Kidney tubule cell (primary cell): Measurements from ENCODE around the gene MSMP.

Experiments
- DNase-seq: peaks from one replicate; pipeline ENCODE4 v3.0.0-alpha.2; 2018; ENCODE audit warnings: low spot score

The MSMP gene, protein sequence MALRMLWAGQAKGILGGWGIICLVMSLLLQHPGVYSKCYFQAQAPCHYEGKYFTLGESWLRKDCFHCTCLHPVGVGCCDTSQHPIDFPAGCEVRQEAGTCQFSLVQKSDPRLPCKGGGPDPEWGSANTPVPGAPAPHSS

GRCh38 chr9:35754264-35754663 lies at the start of gene MSMP:
MSMP (minus strand) TSS chr9:35754276; CDS start chr9:35754129, 147 bp downstream.
- no peak for DNase-seq

GRCh38 chr9:35801328-35802128 lies 47.5 kb upstream of the MSMP start:
- no peak for DNase-seq

DNA sequence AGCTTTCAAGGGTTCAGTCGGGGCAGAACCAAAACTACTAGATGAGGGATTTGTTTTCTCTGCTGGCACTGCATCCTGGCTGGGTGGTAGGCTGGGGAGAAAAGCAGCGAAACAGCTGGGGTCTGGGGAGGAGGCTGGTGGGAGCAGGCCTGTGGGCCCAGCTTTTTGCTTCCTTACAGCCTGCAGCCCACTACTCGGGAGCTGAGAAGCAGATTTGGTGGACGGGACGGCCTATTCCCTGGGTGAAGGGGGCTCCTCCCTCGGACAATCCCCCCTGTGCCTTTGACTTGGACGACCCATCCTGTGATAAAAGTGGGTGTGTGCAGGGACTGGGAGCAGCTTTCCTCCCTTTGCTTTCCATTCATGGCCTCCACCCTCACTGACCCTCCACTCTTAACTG lies 46.5 kb upstream of the MSMP start:
- no peak for DNase-seq

DNA sequence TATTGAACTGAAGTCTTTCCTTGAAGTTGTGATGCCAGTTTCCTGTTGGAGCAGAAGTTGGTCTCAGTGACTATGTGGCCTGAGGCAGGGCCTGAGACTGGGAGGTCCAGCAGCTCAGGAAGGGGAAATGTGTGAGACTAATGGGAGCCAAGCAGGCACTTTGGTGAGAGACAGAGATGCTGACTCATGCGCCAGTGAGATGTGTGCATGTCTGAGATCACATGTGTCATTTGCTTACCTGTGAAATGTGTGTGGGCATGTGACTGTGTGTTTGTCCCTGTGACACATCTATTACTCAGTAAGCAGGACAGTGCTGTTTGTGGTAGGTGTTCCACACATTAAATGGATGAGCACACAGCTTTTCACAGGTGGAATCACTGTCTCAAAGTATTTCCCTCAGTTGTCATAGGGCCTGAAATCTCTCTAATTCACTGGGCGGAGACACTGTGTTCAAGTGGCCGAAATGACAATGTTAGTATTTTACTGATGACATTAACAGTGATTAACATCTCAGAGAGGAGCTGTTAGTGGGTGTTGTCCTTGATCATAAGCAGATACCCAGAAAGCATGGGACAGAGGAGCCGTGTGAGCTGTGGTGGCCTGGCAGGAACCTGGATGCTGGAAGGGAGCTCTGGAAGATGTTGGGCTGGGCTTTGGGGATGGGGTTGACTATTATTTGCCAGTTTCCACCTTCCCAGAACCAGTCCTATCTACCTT lies 44.7 kb upstream of the MSMP start:
- peak; percentile 98 for DNase-seq

DNA sequence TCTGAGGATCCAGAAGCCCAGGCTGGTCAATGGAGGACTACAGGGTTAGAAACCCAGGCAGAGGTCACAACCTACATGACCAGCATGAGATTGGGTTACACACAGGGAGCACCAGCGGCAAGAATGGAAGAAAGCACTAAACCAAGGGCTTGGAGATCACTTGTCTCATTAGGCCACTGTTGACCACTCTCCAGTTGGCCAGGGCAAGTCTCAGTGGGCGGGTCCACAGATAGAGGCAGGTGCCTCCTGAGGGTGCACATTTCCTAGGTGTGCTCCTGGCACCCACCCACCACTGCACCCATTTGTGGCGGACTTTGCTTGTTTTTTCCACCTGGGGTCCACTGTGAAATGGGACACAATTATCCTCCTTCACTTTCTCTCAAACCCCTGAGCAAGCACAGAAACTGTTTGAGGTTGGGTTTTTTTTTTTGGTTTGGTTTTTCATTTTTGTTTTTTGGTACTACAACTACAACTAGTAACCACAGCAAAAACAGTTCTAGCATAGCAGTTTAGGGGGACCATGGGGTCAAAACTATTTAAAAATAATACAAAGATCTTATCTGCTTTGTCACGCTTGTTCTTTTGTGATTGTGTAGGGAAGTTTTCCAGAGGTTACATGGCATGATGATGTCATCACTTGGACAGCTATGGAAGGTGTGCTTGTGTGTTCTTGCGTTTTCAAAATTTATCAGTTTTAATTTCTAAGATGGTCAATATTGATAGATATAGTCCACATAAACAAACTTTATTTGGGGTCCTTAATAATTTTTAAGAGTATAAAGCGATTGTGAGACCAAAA lies 43.4 kb upstream of the MSMP start:
- DNase-seq = no peak

DNA sequence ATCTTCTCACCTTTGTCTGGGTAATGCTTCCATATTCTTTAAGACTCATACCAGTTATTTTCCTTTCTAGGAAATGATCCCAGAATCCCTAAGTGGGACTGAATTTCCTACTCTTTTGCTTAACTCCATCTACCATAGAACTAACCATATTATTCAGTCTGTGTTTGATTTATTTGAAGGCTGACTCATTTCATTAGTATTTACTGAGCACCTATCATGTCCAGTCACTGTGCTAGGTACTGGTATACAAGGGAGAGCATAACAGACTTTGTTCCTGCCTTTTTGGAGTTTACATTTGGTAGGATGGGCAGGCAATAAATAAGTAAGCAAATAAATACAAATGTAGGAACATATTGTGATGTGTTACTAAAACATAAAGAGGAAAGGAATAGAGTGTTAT lies 41.6 kb upstream of the MSMP start:
- DNase-seq = peak; percentile 65

- no peak for DNase-seq
Measured at GRCh38 chr9:35793461-35793860, 39.4 kb upstream of the MSMP start.

DNA sequence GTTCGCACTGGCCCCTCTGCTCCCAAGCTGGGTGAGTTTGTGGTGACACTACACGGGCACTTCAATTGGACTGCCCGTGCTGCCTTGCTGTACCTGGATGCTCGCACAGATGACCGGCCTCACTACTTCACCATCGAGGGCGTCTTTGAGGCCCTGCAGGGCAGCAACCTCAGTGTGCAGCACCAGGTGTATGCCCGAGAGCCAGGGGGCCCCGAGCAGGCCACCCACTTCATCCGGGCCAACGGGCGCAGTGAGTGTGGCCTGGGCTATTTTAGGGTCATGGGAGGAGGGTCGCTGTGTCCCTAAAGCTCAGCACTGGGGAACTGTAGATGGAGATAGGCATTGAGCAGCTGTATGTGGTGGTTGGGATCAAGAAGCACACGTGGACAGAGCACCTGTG lies 38.8 kb upstream of the MSMP start:
- no peak for DNase-seq

DNA sequence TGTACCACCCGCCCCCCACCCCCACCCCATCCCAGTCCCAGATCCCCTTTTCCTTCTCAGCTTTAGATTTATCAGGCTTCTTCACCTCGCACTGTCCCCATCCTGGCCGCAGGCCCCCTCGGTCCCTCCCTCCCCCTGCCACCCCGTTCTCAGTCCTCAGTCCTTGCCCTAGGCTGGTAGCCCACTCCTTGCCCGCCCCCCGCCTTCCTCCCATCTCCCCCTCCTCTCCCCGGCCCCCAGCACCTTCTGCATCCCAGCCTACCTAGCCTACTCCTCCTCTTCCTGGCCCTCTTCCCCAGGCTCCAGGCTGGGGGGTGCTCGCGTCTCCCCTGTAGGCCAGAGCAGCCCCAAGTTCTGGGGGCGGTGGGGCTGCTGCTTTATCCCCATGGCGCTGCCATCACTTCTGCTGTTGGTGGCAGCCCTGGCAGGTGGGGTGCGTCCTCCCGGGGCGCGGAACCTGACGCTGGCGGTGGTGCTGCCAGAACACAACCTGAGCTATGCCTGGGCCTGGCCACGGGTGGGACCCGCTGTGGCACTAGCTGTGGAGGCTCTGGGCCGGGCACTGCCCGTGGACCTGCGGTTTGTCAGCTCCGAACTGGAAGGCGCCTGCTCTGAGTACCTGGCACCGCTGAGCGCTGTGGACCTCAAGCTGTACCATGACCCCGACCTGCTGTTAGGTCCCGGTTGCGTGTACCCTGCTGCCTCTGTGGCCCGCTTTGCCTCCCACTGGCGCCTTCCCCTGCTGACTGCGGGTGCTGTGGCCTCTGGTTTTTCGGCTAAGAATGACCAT lies 38.1 kb upstream of the MSMP start:
- DNase-seq = no peak

- DNase-seq = peak; percentile 30
Measured at GRCh38 chr9:35791297-35791921, 37.3 kb upstream of the MSMP start, which contains the start of gene NPR2. NPR2 (plus strand) TSS chr9:35791591; CDS start chr9:35792409, 818 bp downstream.

- DNase-seq = peak; percentile 77
Measured at GRCh38 chr9:35790385-35791296, 36.6 kb upstream of the MSMP start.

DNA sequence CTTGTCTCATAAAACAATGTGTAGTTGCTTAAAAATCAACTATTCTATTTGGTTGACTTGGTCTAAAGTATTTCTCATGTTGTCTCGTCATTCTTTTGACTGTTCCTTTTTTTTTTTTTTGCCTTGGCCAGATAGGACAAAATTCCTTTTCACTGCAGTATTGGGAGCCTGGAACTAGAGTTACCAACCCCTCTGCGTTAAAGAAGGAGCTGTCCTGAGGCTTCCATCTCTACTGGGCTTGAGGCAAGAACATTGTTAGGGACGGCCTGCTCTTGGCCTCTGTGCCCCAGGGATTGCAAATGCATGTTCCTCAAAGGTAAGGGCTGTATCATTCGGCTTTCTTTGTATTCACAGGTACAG lies 35.9 kb upstream of the MSMP start:
- no peak for DNase-seq

DNA sequence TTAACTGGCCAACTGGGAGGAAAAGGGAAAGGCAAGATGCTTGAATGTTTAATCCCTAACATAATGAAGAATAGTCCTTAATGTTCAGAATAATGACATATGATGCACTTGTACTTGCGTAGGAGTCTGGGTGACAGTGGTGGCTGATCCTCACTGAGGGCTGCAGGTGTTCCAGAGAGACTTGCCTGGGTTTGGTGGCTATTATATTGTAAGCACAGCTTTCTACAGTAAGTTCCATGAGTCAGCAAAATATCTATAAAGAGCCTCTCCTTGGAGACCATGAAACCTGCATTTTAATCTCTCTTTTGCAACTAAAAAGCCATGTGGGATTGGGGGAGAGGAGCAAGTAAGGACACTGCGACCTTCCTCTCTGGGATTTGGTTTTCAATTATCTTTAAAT lies 35.5 kb upstream of the MSMP start:
- DNase-seq = no peak

- no peak for DNase-seq
Measured at GRCh38 chr9:35783418-35783817, 29.3 kb upstream of the MSMP start.

GRCh38 chr9:35781066-35781465 lies 27.0 kb upstream of the MSMP start:
- no peak for DNase-seq

DNA sequence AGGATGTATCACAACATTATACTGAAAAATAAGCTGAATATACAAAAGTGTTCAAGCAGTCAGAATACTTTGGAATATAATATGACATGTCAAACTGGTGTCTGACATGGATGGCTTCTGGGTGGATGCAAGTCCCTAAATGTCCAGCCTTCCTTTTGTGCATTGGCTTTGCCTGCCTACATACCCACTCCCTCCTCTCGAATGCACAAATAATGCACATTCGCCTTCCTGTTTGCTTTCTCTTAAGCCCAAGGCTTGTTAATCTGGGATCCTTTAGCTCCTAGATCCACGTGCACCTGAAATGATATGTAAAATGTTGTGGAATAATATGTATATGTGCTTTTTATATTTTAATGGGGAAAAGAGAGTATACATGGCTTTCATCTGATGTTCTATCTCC lies 24.4 kb upstream of the MSMP start:
- no peak for DNase-seq

DNA sequence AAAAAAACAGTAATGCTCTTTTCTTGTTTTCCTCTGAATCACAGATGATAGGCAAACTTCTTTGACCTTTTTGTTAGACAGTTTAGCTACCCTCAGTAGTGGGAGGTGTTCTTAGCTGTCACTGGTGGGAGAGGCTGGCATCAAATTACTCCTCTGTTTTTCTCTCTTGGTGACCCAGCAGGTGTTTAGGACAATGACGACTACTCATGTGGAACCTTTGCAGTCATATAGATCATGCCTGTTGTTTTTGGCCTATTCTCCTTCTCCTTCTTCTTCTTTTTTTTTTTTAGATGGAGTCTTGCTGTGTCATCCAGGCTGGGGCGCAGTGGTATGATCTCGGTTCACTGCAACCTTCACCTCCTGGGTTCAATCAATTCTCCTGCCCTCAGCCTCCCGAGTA lies 21.9 kb upstream of the MSMP start:
- DNase-seq = peak; percentile 28

DNA sequence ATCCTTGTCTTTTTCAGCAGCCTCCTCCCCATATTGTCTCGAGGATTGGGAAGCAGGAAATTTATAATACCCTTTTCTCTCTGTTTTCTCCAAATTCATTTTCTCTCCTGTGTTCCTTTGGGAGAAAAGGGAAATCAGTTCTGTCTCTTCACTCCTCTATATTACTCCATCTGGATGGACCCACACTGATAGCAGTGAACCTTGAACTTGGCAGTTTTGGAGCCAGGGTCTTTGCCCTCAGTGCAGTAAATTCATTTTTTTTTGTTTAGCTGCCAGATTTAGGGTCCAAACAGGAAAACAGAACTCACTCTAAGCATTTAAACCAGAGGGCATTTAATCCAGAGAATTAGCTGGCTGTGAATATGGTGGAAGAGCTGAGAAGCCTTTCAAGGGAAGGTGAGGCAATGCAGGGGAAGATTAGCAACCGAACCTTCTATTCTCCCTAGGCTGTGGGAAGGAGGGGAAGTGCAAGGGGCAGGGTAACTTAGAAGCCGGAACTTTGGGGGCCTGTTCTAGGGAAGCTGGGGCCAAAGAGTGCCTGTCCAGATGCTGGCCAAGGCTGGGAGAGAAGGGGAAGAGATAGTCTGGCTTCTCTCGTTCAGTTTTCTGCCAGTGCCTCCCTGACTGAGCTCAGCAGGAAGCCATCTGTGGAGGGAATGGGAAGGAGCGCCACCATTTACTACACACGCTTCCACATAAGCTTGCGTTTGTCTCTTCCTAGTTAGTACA lies 21.0 kb upstream of the MSMP start:
- DNase-seq = no peak

- DNase-seq = peak; percentile 85
Measured at GRCh38 chr9:35771943-35772342, 17.9 kb upstream of the MSMP start.
